RWPE2 (cell line): ENCODE data around the gene HHATL.

Source experiments
- ATAC-seq: fragments of 200-7000 bp; cut with Tn5 transposase; 3 replicates; pipeline ENCODE4 v1.9.1; 2021; ENCODE audit warnings: low read depth
- DNase-seq: peaks from one replicate; pipeline ENCODE4 v3.0.0-alpha.2; 2020; ENCODE audit warnings: low spot score
- H3K27ac ChIP-seq: fragments of 450-650 bp; 2 replicates; pipeline ENCODE4 v1.5.1; 2017; ENCODE audit warnings: mild to moderate bottlenecking; ENCODE audit not compliant: poor library complexity, severe bottlenecking
- H3K27me3 ChIP-seq: fragments of 250-450 bp; sonication (Bioruptor Pico); 2 replicates; pipeline ENCODE4 v1.5.1; 2021; ENCODE audit warnings: mild to moderate bottlenecking, moderate library complexity; ENCODE audit not compliant: insufficient read depth, poor library complexity, severe bottlenecking
- H3K36me3 ChIP-seq: fragments of 250-450 bp; sonication (Bioruptor Pico); 2 replicates; pipeline ENCODE4 v1.5.1; 2020; ENCODE audit warnings: low read depth, mild to moderate bottlenecking, moderate library complexity
- H3K4me1 ChIP-seq: fragments of 250-450 bp; sonication (Bioruptor Pico); 2 replicates; pipeline ENCODE4 v1.5.1; 2021; ENCODE audit warnings: mild to moderate bottlenecking, moderate library complexity; ENCODE audit not compliant: insufficient read depth, poor library complexity, severe bottlenecking
- H3K4me3 ChIP-seq: fragments of 250-450 bp; sonication (Bioruptor Pico); 2 replicates; pipeline ENCODE4 v1.5.1; 2021; ENCODE audit warnings: mild to moderate bottlenecking, moderate library complexity; ENCODE audit not compliant: severe bottlenecking
- H3K9me3 ChIP-seq: fragments of 250-450 bp; sonication (Bioruptor Pico); 2 replicates; pipeline ENCODE4 v1.5.1; 2021; ENCODE audit warnings: mild to moderate bottlenecking, moderate library complexity; ENCODE audit not compliant: severe bottlenecking
- CTCF ChIP-seq: fragments of 450-650 bp; IDR thresholded peaks from one replicate; pipeline ENCODE4 v1.5.1; 2017; ENCODE audit warnings: mild to moderate bottlenecking, moderate library complexity; ENCODE audit not compliant: poor library complexity, severe bottlenecking

The HHATL gene

GRCh38 chr3:42685891-42686820 lies 16.4 kb downstream of the HHATL start:
- Histone ChIP-seq H3K4me3 (no peak overlapping the region), H3K4me1 (peaks cover 4% of the 10 kb centered on the region), H3K27ac (no peak overlapping the region), H3K9me3 (no peaks in the 10 kb centered on the region), H3K36me3 (no peaks in the 10 kb centered on the region), H3K27me3 (peaks cover 19% of the 10 kb centered on the region)
- no peak for ATAC-seq
- DNase-seq = peak; percentile 42
- TF ChIP-seq CTCF = no peak

- DNase-seq (peak; percentile 38), ATAC-seq (no peak)
- peaks cover 4% of the 10 kb centered on the region for H3K4me1 ChIP-seq
- H3K36me3 ChIP-seq = no peaks in the 10 kb centered on the region
- no peak for TF ChIP-seq CTCF
- no peak within 1 kb of the TSS for H3K4me3 ChIP-seq
- H3K27me3 ChIP-seq = peaks cover 19% of the 10 kb centered on the region
- H3K27ac ChIP-seq = no peak within 1 kb of the TSS
- H3K9me3 ChIP-seq = no peaks in the 10 kb centered on the region
These were observed 17.2 kb downstream of the HHATL start, which contains the start of gene KLHL40 for GRCh38 chr3:42685363-42685881. KLHL40 (plus strand) TSS chr3:42685537; CDS start chr3:42685619, 82 bp downstream.

- H3K27ac ChIP-seq = no peak overlapping the region
- no peaks in the 10 kb centered on the region for H3K9me3 ChIP-seq
- no peak for TF ChIP-seq CTCF
- H3K36me3 ChIP-seq = no peaks in the 10 kb centered on the region
- DNase-seq (no peak), ATAC-seq (no peak)
- H3K4me3 ChIP-seq = no peak overlapping the region
- peaks cover 19% of the 10 kb centered on the region for H3K27me3 ChIP-seq
- peaks cover 4% of the 10 kb centered on the region for H3K4me1 ChIP-seq
These were observed 17.8 kb downstream of the HHATL start for GRCh38 chr3:42684632-42685362.

GRCh38 chr3:42683875-42684598 lies 18.6 kb downstream of the HHATL start:
- Histone ChIP-seq H3K9me3 (no peaks in the 10 kb centered on the region), H3K36me3 (no peaks in the 10 kb centered on the region), H3K4me1 (peaks cover 4% of the 10 kb centered on the region), H3K27ac (no peak overlapping the region), H3K27me3 (peaks cover 19% of the 10 kb centered on the region), H3K4me3 (no peak overlapping the region)
- peak; percentile 88 for DNase-seq
- no peak for TF ChIP-seq CTCF
- ATAC-seq = peak; percentile 91
